SK-N-MC (cell line): ENCODE results near the gene CLDN6.

Source experiments
- DNase-seq: peaks from one replicate; pipeline ENCODE4 v3.0.0-alpha.2; 2011; ENCODE audit warnings: low read depth, low spot score
- H3K27ac ChIP-seq: fragments of 200-600 bp; sonication (generic); 2 replicates; pipeline ENCODE4 v1.5.1; 2016; ENCODE audit warnings: mixed run types
- H3K36me3 ChIP-seq: fragments of 200-600 bp; sonication (generic); 2 replicates; pipeline ENCODE4 v1.6.1; 2017; ENCODE audit warnings: antibody characterized with exemption, low read length, mixed read lengths; ENCODE audit not compliant: insufficient read depth
- H3K4me3 ChIP-seq: fragments of 200-600 bp; sonication (generic); 2 replicates; pipeline ENCODE4 v1.5.1; 2016
- H3K9ac ChIP-seq: fragments of 200-600 bp; sonication (generic); 2 replicates; pipeline ENCODE4 v1.8.0; 2017; ENCODE audit warnings: mixed run types, mixed read lengths; ENCODE audit not compliant: insufficient read length
- H3K9me3 ChIP-seq: fragments of 200-600 bp; sonication (generic); 2 replicates; pipeline ENCODE4 v1.6.1; 2017; ENCODE audit warnings: low read depth, mild to moderate bottlenecking, antibody characterized with exemption, low read length, moderate library complexity, mixed read lengths
- EZH2 ChIP-seq: fragments of 200-600 bp; sonication (generic); IDR thresholded peaks from one replicate; pipeline ENCODE4 v1.6.1; 2017; ENCODE audit warnings: antibody characterized with exemption
- FOXP2 ChIP-seq: optimal IDR thresholded peaks from 2 replicates; pipeline ENCODE3; 2011; ENCODE audit warnings: mild to moderate bottlenecking, moderate library complexity; ENCODE audit not compliant: insufficient read depth; ENCODE audit errors: extremely low read length, control extremely low read depth
- POLR2AphosphoS5 ChIP-seq: IDR thresholded peaks from 2 replicates; pipeline ENCODE4 v1.6.1; 2012; ENCODE audit warnings: mild to moderate bottlenecking, low read depth, low read length, borderline replicate concordance

The CLDN6 gene

DNA sequence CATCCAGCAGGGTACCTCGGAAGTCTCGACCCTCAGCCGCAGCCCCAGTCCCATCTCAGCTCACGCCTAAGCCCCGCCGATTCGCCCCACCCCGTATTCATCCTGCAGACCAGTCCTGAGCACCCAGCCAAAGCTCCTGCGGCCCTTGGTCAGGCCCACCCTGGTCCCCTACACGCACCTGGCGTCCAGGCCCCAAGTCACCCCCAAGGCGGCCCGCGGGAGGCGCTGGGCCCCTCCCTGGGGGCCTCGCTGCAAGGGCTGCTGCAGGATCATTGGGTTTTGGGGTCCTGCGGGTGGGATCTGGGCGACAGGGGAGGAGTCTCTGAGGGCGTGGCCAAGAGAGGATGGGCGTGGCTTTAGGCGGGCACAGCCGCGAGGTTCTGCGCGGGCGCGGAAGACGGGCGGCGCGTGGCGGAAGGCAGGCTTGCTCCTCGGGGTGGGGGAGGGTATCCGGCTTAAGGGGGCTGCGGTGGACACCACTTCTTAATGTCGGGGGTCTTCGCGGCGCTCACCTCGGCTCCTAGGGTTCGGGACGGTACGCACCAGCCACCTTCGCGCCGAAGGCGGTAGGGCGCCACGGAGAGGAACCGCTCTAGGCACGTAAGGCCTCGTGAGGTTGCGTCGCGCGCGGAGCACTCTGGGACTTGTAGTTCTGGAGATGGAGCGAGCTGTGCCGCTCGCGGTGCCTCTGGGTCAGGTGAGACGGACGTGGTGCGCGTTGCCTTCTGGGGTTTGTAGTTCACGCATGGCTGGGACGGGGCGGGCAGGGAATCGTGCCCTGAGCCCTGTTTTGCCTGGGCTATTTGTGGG lies 5.9 kb upstream of the CLDN6 start, which contains the start of the genes HCFC1R1 and THOC6:
TSS of gene HCFC1R1 (minus strand) at position 274 of the 810 bp plus-strand sequence. CDS start at position 273, 1 bp downstream.
TSS of gene THOC6 (plus strand) at position 367 of the 810 bp plus-strand sequence. CDS start at position 659, 292 bp downstream.
- H3K4me3 ChIP-seq: peak within 1 kb of the TSS; percentile 83
- peak; percentile 93 for TF ChIP-seq POLR2AphosphoS5
- TF ChIP-seq EZH2: no peak
- peak; percentile 79 for TF ChIP-seq FOXP2
- H3K36me3 ChIP-seq: peaks cover 15% of the 10 kb centered on the region; the same call in 1 of the 2 replicates
- H3K27ac ChIP-seq: peak within 1 kb of the TSS; percentile 91
- no peaks in the 10 kb centered on the region for H3K9me3 ChIP-seq
- H3K9ac ChIP-seq: peak within 1 kb of the TSS; percentile 89
- peak; percentile 96 for DNase-seq

DNA sequence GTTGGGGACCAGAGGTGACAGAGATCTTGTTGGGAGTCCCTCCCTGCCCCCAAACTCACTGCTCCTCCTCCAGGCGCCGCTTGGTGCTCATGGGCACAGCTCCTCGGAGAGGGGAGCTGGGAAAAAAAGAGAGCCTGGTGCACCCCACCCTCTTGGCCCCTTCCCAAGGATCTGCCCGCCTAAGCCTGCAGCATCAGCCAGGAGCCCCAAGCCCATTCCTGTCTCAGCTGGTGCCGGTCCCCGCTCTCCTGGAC lies 5.4 kb upstream of the CLDN6 start:
- no peaks in the 10 kb centered on the region for H3K9me3 ChIP-seq
- DNase-seq: no peak
- peak overlapping the region; percentile 89 for H3K9ac ChIP-seq
- H3K4me3 ChIP-seq: peak overlapping the region; percentile 83
- H3K27ac ChIP-seq: no peak overlapping the region
- peaks cover 15% of the 10 kb centered on the region; the same call in 1 of the 2 replicates for H3K36me3 ChIP-seq
- TF ChIP-seq POLR2AphosphoS5 (no peak; the same call in 1 of the 2 replicates), EZH2 (no peak), FOXP2 (no peak)

DNA sequence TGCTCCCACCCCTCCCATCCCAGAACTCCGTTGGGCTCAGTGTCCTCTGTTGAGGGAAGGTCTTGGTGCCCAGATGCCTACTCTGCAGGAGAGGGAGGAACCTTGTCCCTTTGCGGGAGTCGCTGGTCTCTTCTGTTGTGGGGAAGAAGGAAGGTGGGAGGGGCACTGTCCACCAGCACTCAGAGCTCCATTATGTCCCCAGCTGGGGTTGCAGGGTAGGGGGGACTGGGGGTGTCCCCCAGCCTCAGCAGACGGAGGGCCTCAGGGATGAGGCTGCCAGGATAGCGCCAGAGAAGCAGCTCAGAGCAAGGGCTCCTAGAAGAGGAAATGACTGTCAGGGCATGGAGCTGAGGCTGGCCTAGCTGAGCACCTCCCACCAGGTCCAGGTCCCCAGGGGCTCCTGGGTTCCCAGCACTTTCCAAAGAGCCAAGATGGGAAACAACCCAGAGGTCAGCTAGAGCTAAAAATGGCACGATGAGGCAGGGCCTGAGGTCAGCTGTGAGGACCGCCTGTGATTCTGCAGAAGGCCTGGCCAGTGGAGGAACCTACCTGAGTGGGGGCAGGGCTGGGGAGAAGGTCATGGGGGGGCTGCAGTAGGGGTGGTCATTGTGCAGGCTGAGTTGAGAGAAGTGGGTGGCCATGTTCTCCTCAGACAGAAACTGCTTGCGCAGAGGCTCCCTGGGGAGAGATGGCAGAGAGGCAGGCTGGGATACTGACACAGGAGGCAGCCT lies 4.9 kb upstream of the CLDN6 start:
- peak overlapping the region; percentile 83 for H3K4me3 ChIP-seq
- no peak for TF ChIP-seq EZH2
- no peak; the same call in none of the 2 replicates for TF ChIP-seq POLR2AphosphoS5
- TF ChIP-seq FOXP2: no peak
- H3K27ac ChIP-seq: peak overlapping the region; percentile 77
- H3K9me3 ChIP-seq: no peaks in the 10 kb centered on the region
- peaks cover 15% of the 10 kb centered on the region; the same call in 1 of the 2 replicates for H3K36me3 ChIP-seq
- H3K9ac ChIP-seq: no peak overlapping the region
- DNase-seq: no peak

DNA sequence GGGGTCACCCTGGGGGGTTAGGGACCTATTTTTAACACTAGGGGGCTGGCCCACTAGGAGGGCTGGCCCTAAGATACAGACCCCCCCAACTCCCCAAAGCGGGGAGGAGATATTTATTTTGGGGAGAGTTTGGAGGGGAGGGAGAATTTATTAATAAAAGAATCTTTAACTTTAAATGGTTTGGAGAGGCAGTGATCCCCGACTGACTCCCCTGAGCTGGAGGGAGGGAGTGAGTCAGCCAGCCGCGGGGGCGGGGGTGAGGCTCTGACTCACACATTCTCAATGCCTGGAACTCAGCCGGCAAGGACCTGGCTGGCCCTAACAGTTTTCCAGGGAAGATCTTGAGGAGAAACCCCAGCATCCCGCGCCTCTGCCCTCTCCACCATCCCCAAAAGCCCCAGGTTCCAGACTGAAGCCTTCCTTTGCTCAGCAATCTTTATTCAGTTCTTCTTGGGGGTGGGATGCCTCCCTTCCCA lies 4.3 kb upstream of the CLDN6 start:
- no peak for DNase-seq
- Histone ChIP-seq H3K9ac (no peak overlapping the region), H3K27ac (peak overlapping the region; percentile 77), H3K9me3 (no peaks in the 10 kb centered on the region), H3K36me3 (peaks cover 14% of the 10 kb centered on the region; the same call in 1 of the 2 replicates), H3K4me3 (peak overlapping the region; percentile 83)
- TF ChIP-seq POLR2AphosphoS5: no peak

DNA sequence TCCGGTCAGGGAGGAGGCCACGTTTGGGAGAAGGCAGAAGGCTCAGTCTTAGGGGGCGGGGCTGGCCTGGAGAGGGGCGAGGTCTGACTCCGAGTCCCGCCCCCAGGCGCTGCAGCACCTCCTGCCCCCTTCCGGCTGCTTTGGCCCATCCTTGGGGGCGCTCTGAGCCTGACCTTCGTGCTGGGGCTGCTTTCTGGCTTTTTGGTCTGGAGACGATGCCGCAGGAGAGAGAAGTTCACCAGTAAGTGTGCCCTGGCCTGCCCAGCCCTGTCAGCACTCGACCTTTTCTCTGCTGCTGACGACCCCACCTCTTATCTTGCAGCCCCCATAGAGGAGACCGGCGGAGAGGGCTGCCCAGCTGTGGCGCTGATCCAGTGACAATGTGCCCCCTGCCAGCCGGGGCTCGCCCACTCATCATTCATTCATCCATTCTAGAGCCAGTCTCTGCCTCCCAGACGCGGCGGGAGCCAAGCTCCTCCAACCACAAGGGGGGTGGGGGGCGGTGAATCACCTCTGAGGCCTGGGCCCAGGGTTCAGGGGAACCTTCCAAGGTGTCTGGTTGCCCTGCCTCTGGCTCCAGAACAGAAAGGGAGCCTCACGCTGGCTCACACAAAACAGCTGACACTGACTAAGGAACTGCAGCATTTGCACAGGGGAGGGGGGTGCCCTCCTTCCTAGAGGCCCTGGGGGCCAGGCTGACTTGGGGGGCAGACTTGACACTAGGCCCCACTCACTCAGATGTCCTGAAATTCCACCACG lies 3.6 kb upstream of the CLDN6 start:
- no peak for DNase-seq
- Histone ChIP-seq H3K36me3 (peaks cover 8% of the 10 kb centered on the region; the same call in 1 of the 2 replicates), H3K27ac (peak overlapping the region; percentile 77; the same call in 1 of the 2 replicates), H3K9me3 (no peaks in the 10 kb centered on the region), H3K4me3 (peak overlapping the region; percentile 83), H3K9ac (no peak overlapping the region)
- no peak for TF ChIP-seq POLR2AphosphoS5
- no peak for TF ChIP-seq EZH2
- TF ChIP-seq FOXP2: no peak

DNA sequence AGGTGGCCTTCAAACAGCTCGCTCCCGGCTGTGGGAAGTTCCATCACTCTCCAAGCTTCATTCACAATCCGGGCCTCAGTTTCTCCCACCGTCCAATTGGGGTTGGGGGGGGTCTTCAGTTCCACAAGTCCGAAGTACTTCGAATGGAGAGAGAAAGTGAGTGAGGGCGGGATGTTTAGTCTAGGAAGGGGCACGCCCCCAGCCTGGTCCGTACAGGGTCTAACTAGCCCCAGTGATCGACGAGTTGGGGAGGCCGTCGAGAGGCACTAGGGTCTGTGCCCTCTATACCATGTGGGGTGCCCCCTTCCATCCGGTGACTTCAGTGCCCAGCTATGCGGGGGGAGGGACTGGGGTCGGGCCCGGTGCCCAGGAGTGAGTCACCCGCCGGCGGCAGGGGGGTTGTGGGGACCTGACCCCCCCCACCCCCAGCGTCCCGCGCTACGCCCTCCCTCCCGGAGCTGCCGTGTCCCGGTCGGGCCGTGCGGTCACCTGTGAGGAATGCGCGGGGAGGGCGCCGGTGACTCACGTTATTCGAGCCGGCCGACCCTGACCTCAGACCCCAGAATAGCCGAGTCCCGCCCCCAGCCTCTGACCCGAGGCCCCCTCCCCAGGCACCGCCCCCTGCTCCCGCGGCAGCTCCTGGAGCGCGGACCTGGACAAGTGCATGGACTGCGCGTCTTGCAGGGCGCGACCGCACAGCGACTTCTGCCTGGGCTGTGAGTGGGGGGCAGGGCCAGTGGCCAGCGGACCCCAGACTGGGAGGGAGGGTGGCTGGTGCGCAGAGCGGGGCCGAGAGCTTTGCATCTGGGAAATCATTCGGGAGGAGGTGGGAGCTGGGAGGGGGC lies 2.8 kb upstream of the CLDN6 start:
- DNase-seq: no peak
- no peak overlapping the region for H3K27ac ChIP-seq
- peaks cover under 1% of the 10 kb centered on the region; the same call in 1 of the 2 replicates for H3K36me3 ChIP-seq
- peak overlapping the region; percentile 64 for H3K9ac ChIP-seq
- no peak for TF ChIP-seq EZH2
- TF ChIP-seq FOXP2: no peak
- no peak for TF ChIP-seq POLR2AphosphoS5
- no peaks in the 10 kb centered on the region for H3K9me3 ChIP-seq
- peak overlapping the region; percentile 83 for H3K4me3 ChIP-seq

DNA sequence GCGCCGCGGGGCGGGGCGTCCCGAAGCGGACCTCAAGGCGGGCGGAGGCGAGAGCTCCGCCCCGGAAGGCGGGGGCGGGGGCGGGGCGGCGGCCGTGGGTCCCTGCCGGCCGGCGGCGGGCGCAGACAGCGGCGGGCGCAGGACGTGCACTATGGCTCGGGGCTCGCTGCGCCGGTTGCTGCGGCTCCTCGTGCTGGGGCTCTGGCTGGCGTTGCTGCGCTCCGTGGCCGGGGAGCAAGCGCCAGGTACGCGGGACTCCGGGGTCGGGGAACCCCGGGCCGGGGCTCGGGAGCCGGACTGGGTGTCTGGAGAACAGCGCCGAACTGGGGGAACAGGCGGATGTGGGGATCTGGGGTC lies 2.2 kb upstream of the CLDN6 start, which contains the start of gene TNFRSF12A:
TSS of gene TNFRSF12A (plus strand) at position 122 of the 357 bp plus-strand sequence. CDS start at position 152, 30 bp downstream.
- Histone ChIP-seq H3K9ac (peak within 1 kb of the TSS; percentile 64), H3K9me3 (no peaks in the 10 kb centered on the region), H3K36me3 (no peaks in the 10 kb centered on the region), H3K27ac (no peak within 1 kb of the TSS), H3K4me3 (peak within 1 kb of the TSS; percentile 83)
- TF ChIP-seq POLR2AphosphoS5: peak; percentile 64; the same call in 1 of the 2 replicates
- TF ChIP-seq EZH2: no peak
- DNase-seq: no peak
